Measurements from ENCODE around the gene RTN4IP1.
"Not testable (repeated sequence)": the region's sequence is repeated elsewhere in the genome, so short reads cannot be mapped to it uniquely, and the experiment has no call there.

RTN4IP1 gene

DNA sequence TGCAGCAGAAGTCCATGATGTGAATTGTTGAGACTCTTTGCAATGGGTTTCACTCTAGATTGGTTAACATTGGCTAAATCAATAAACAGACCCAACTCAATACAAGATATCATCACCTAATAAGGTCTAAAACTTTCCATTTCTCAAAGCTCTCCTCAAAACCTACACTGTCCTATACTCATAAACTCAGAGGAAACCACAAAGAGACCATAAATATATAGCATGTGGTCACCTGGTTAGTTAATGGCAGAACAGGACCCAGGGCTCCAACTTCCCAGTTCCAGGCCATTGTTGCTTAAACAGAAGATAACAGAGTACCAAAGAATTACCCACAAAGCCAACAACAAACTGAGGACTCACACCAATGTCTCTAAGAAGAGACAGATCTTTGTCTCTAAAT is 12.0 kb downstream of the RTN4IP1 start:
- no peak overlapping the region for H3K4me3 ChIP-seq (ENCODE audit: low read length)
- TF ChIP-seq ZNF274 (IDR thresholded peaks at IDR 0.05; ENCODE audit: low read depth, low read length) = no peak

DNA sequence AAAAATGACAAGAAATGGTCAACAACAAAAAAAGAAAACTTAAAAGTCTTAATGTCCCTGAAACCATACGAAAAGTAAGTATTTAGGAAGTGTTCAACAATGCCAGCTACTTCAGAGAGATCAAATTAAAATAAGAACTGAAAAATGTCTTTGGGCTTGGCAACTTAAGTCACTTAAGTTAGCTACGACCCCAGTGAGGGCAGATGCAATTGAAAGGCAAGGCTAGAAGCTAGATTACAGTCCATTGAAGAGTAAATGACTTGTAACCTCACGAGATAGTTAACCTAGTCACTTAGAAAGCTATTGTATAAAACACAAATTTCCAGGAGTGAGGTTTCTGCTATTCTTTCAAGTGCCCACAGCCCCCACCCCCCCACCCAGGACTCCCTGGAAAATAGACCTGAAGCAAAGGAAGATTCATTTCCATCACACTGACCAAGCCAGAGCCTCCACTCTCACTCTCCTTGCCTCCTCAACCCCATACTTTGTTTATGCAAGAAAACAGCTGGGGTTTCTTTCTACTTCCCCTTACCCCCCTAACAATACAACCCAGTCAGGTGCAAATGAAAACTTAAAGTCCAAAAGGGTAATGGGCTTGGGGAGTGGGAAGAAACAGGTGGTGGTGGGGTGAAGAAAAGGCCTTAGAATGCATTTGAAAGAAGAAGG is 14.6 kb downstream of the RTN4IP1 start:
- H3K4me3 ChIP-seq (ENCODE audit: low read length) = no peak overlapping the region
- TF ChIP-seq ZNF274 (IDR thresholded peaks at IDR 0.05; ENCODE audit: low read depth, low read length) = no peak

DNA sequence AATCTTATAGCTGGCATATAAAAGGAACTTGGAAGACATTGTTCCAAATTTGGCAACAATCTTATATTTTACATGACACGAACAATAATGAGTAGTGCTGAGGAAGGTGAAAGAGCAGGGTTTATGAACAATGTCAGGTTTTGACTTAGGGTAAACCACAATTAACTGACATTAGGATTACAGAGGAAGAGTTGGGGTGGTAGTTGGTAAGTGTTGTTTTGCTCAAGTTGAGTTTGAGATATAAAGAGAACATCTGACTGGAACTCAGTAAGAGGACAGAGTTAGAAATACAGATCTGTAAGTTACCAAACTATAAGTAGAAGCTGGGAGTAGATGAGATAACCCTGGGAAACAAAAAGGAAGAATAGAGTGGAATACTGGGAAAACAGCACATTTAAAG is 15.1 kb downstream of the RTN4IP1 start:
- H3K4me3 ChIP-seq (ENCODE audit: low read length) = no peak overlapping the region
- TF ChIP-seq ZNF274 (IDR thresholded peaks at IDR 0.05; ENCODE audit: low read depth, low read length) = no peak

DNA sequence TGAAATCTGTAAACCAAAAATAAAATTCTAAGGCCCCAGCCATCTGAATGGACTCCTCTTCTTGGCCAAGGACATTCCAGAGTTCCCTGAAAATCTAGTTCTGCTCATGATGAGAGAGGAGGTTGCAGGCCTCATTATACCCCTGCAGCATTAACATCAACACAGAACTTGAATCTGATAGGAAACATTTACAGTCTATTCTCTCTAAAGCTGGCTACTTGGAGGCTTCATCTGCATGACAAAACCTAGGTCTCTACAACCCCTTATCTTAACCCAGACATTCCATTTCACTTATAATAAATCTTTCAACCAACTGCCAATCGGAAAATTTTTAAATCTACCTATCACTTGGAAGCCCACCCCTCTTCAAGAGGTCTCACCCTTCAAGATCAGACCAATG is 15.7 kb downstream of the RTN4IP1 start:
- TF ChIP-seq ZNF274 (IDR thresholded peaks at IDR 0.05; ENCODE audit: low read depth, low read length) = no peak
- H3K4me3 ChIP-seq (ENCODE audit: low read length) = no peak overlapping the region

DNA sequence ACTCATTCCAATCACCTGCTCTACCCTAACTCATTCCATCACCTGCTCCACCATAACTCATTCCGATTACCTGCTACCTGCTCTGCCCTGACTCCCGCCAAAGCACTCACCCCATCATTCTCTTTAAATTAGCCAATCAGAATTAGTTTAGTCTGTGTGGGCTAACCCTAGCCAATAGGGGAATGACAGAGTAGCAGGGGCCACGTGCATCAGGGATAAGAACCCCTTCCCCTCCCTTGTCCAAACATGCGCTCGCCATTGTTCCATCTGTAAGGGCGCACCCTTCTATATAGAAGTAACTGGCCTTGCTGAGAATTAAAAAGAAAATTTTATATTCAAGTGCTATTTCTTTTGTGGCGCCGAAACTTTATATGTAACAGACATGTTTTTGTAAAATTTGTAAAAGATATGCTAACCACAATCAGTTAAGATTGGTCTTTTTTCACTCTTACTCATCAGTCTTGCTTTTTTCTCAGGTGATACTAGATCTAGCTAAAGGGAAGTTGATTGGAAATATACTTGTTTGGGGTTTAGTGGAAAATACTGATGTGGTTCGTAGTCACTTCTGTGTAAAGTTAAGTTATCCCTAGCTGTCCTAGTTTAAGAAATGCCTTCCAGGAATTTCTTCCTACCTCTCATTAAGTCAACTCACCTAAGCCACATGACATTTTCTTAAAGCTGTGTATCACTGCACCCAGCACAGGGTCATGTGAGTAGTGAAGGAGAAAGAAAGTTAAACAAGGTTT is 16.5 kb downstream of the RTN4IP1 start:
- no peak for TF ChIP-seq ZNF274 (IDR thresholded peaks at IDR 0.05; ENCODE audit: low read depth, low read length)
- no peak overlapping the region for H3K4me3 ChIP-seq (ENCODE audit: low read length)

DNA sequence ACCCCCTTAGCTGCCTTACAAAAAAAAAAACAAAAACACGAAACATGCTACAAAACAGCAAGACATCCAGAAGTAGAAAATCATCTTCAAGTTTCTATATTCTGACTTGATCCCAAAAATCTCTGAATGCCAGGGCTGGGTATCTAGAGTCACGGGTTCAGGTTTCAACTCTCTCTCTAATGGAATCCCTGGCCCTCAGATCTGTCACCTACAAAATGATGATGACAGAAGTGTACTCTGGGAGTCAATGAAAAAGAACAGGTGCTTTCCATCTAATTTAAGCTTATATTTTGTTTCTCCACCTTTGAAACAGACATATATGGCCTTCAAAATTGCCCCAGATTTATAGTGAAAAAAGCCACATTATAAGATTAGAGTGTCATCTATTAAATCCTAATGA is 18.3 kb downstream of the RTN4IP1 start:
- no peak overlapping the region for H3K4me3 ChIP-seq (ENCODE audit: low read length)
- TF ChIP-seq ZNF274 (IDR thresholded peaks at IDR 0.05; ENCODE audit: low read depth, low read length) = no peak

DNA sequence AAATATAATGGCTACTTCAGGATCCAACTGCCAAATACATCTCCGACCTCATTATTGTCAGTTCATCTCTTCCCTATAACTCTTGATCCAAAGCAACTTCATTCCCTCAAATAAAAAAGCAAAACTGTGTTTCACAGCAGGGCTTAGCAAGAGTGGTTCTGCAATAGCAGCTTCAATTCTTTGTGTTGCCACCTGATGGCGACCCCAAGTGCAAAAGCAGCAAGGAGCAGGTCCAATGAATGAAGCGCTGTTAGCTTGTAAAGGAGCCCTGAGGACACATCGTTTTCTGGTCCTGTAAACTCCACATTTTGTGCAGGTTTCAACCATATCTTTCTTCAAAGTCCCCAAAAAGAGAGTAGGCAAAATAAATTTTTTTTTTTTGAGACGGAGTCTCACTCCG is 19.6 kb downstream of the RTN4IP1 start:
- no peak overlapping the region for H3K4me3 ChIP-seq (ENCODE audit: low read length)
- TF ChIP-seq ZNF274 (IDR thresholded peaks at IDR 0.05; ENCODE audit: low read depth, low read length) = no peak

DNA sequence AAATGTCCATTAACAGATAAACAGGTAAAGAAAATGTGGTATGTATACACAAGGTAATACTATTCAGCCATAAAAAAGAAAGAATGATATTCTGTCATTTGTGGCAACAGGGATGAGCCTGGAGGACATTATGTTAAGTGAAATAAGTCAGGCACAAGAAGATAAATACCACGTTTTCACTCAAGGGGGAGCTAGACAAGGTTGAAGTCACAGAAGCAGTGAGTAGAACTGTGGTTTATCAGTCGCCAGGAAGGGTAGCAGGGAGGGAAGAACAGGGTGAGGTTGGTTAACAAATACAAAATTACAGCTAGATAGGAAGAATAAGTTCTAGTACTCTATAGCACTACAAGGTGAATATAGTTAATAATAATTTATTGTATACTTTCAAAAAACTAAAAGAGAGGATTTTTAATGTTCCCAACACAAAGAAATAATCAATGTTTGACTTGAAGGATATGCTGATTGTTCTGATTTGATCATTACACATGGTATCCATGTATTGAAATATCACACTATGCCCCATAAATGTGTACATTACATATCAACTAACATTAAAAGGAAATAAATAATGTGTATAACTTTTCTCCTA is 21.1 kb downstream of the RTN4IP1 start:
- no peak for TF ChIP-seq ZNF274 (IDR thresholded peaks at IDR 0.05; ENCODE audit: low read depth, low read length)
- no peak overlapping the region for H3K4me3 ChIP-seq (ENCODE audit: low read length)

DNA sequence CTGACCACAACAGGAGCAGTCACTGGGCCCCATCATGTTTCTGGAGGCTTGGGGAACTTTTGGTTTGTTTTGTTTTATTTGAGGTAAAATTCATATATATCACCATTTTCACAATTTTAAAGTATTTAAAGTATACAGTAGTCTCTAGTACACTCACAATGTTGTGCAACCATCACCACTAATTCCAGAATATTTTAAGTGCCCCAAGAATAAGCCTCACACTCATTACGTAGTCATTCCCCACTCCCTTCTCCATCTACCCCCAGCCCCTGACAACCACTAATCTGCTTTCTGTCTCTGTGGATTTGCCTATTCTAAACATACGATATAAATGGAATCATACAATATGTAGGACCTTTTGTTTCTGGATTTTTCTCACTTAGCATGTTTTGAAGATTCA is 29.0 kb downstream of the RTN4IP1 start:
- no peak overlapping the region for H3K4me3 ChIP-seq (ENCODE audit: low read length)
- TF ChIP-seq ZNF274 (IDR thresholded peaks at IDR 0.05; ENCODE audit: low read depth, low read length) = no peak

DNA sequence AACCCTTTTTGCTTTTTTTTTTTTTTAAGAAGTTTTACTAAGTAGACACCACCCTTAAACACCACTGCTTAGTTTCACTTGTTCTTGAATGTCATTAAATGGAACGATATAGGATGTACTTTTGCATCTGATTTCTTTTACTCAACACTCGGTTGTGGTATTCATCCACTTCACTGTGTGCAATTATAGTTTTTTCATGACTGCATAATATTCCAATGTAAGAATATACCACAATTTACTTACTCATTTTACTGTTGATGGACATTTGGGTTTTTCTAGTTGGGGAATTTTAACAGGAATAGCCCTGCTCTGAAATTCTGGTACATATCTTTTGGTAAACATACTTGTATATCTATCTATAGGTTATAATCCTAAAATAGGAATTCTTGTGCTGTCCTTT is 29.9 kb downstream of the RTN4IP1 start:
- TF ChIP-seq ZNF274 (IDR thresholded peaks at IDR 0.05; ENCODE audit: low read depth, low read length) = no peak
- no peak overlapping the region for H3K4me3 ChIP-seq (ENCODE audit: low read length)

DNA sequence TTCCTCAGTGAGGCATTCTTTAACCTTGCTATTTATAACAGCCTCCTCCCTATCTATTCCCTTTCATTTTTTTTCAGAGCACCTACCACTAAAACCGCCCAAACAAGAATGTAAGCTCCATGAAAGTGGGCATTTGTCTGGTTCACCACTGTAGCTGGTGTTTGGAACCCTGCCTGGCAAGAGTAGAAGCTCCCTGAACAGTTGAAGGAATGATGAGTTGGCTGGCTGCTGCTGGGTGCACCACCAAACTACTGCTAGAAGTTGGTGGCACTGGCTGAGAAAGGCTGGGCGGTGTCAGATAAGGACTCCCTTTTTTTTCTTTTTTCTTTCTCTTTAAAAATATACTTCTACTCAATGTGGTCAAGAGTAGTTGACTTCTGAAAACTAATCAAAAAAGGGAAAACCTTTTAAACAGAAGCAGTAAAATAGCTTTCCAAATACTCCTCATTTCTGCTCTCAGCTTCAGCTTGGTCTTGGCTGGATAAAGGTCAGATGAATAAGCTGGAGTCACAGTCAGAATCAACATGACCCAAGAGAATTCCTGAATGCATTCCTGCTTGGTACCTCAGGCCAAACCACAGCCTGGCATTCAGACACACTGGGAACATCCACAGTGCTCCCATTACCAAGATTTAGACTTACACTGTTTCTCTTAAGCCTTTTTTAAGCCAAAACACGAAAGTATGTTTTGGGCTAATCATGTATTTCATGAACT is 38.0 kb downstream of the RTN4IP1 start:
- H3K4me3 ChIP-seq (ENCODE audit: low read length) = no peak overlapping the region
- no peak for TF ChIP-seq ZNF274 (IDR thresholded peaks at IDR 0.05; ENCODE audit: low read depth, low read length)

DNA sequence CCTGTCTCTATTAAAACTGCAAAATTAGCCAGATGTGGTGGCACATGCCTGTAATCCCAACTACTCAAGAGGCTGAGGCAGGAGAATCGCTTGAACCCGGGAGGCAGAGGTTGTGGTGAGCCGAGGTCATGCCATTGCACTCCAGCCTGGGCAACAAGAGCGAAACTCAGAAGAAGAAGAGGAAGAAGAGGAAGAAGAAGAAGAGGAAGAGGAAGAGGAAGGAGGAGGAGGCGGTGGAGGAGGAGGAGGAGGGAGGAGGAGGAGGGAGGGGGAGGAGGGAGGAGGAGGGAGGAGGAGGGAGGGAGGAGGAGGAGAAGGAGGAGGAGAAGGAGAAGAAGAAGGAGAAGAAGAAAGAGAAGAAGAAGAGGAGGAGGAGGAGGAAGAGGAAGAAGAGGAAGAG is 40.4 kb downstream of the RTN4IP1 start:
- not testable (repeated sequence) for H3K4me3 ChIP-seq (ENCODE audit: low read length)

DNA sequence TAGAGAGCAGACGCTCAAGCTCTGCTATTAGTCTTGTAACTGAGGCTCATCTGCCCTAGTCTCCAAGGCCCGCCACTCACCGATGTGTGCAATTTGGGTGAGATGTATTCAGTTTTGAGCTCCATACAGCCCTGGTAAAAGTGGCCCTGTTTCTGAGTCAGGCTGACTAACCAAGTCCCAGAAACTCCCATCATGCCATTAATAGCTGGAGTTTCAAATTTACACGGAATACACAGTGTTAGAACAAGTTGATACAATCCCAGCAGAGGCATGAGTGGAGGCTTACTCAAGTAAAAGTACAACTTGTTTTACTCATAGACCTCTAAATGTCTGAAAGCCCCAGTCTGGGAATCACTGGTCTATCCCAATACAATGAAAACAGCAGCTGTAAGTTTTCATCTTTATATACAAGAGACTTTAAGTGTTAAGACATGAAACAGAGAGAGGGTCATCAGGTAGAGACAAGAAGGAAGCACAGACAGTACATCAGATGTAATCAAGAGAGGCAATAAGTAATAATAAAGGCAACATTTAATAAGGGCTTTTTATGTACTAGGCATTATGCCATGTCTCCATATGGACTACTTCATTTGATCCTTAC is 42.4 kb downstream of the RTN4IP1 start:
- no peak overlapping the region for H3K4me3 ChIP-seq (ENCODE audit: low read length)
- no peak for TF ChIP-seq ZNF274 (IDR thresholded peaks at IDR 0.05; ENCODE audit: low read depth, low read length)

DNA sequence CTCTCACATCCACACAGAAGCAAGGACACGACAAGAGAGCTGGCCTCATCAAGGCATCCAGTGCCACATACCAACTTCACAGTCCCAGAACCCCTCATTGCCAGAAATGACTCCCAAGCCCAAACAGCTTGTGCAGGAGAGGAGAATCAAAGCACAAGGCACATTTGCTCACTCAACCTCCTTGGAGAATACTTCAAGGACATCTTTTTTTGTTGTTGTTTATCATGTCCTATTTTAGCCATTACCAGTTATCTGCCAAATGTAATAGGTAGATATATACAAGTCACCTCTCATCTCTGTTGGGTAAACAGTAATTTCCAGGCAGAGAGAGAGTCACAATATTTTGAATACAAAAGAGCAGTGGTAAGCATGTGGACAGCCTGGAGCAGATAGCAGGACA is 47.8 kb downstream of the RTN4IP1 start:
- TF ChIP-seq ZNF274 (IDR thresholded peaks at IDR 0.05; ENCODE audit: low read depth, low read length) = no peak
- no peak overlapping the region for H3K4me3 ChIP-seq (ENCODE audit: low read length)

All from GM08714 (cell line).